ENCODE measurements around the gene ADAM19. TPM values are rescaled to one million over a fixed set of nuclear protein-coding genes. Genes with fewer than 3 reads are reported as not detected.

The ADAM19 gene
- total and polyA plus RNA-seq, 3 experiments from 2014 or later = 4.1 to 26.8 (median 26.5) TPM

- H3K9me3 ChIP-seq (ENCODE audit: low read length) = no peaks in the 10 kb centered on the region
- POLR2A ChIA-PET = no interaction called here
Observed at GRCh38 chr5:157481666-157482065, 93.9 kb downstream of the ADAM19 start.

GRCh38 chr5:157481265-157481664 is 94.3 kb downstream of the ADAM19 start:
- CTCF ChIA-PET = interaction anchor here (1.1 to 1.2 kb wide), 2 partner anchors 19 to 262 kb away, joined by 3 read pairs; partner anchors contain the start of gene LSM11
- DNase-seq = no peak
- Mint-ChIP-seq H3K27ac (peak overlapping the region in 1 of 8 donors; percentile 71), H3K9me3 (no peaks in the 10 kb centered on the region), H3K4me3 (no peak overlapping the region), H3K36me3 (peaks cover 6 to 44% (median 15%) of the 10 kb centered on the region in 3 donors), H3K4me1 (peaks cover 4 to 28% (median 13%) of the 10 kb centered on the region in 3 donors), H3K27me3 (peaks cover 0 to 1% of the 10 kb centered on the region in 2 donors)
- Histone ChIP-seq H3K36me3 (ENCODE audit: insufficient read depth, low read length) (no peaks in the 10 kb centered on the region), H3K9me3 (ENCODE audit: low read length) (no peaks in the 10 kb centered on the region), H3K4me1 (ENCODE audit: insufficient read depth, low read length) (no peaks in the 10 kb centered on the region), H3K27me3 (ENCODE audit: insufficient read depth, low read length, poor library complexity, severe bottlenecking) (no peaks in the 10 kb centered on the region), H3K4me3 (ENCODE audit: low read length) (no peak overlapping the region), H3K27ac (ENCODE audit: low read depth, low read length) (no peak overlapping the region)
- POLR2A ChIA-PET = no interaction called here

More at GRCh38 chr5:157481666-157482065, 93.9 kb downstream of the ADAM19 start:
- H3K4me1 ChIP-seq (ENCODE audit: insufficient read depth, low read length) = no peaks in the 10 kb centered on the region
- H3K27ac ChIP-seq (ENCODE audit: low read depth, low read length) = no peak overlapping the region
- no peaks in the 10 kb centered on the region for H3K27me3 ChIP-seq (ENCODE audit: insufficient read depth, low read length, poor library complexity, severe bottlenecking)
- H3K4me3 ChIP-seq (ENCODE audit: low read length) = no peak overlapping the region
- CTCF ChIA-PET = interaction anchor here (1.2 kb wide), 1 partner anchor 262 kb away, joined by 3 read pairs; the partner anchor contains the start of gene LSM11
- H3K4me1 Mint-ChIP-seq = peaks cover 7 to 32% (median 17%) of the 10 kb centered on the region in 3 donors
- H3K9me3 Mint-ChIP-seq = no peaks in the 10 kb centered on the region
- peaks cover 0 to 1% of the 10 kb centered on the region in 2 donors for H3K27me3 Mint-ChIP-seq
- H3K27ac Mint-ChIP-seq = peak overlapping the region in 1 of 8 donors; percentile 71
- no peaks in the 10 kb centered on the region for H3K36me3 ChIP-seq (ENCODE audit: insufficient read depth, low read length)
- H3K36me3 Mint-ChIP-seq = peaks cover 6 to 47% (median 15%) of the 10 kb centered on the region in 3 donors
- no peak overlapping the region for H3K4me3 Mint-ChIP-seq
- DNase-seq = no peak

- H3K36me3 Mint-ChIP-seq = peaks cover 6 to 40% (median 13%) of the 10 kb centered on the region in 3 donors
- no peak overlapping the region for H3K4me3 Mint-ChIP-seq
- peaks cover 2 to 28% (median 11%) of the 10 kb centered on the region in 3 donors for H3K4me1 Mint-ChIP-seq
- H3K27me3 ChIP-seq (ENCODE audit: insufficient read depth, low read length, poor library complexity, severe bottlenecking) = no peaks in the 10 kb centered on the region
- H3K27ac ChIP-seq (ENCODE audit: low read depth, low read length) = no peak overlapping the region
- no peak overlapping the region for H3K4me3 ChIP-seq (ENCODE audit: low read length)
- no peaks in the 10 kb centered on the region for H3K36me3 ChIP-seq (ENCODE audit: insufficient read depth, low read length)
- no peaks in the 10 kb centered on the region for H3K9me3 Mint-ChIP-seq
- no peak for DNase-seq
- H3K4me1 ChIP-seq (ENCODE audit: insufficient read depth, low read length) = no peaks in the 10 kb centered on the region
- no peaks in the 10 kb centered on the region for H3K9me3 ChIP-seq (ENCODE audit: low read length)
- ChIA-PET CTCF (interaction anchor here (1.1 to 1.5 kb wide), 2 partner anchors 17 to 48 kb away, joined by 3 to 6 read pairs; no protein-coding TSS in a partner anchor), POLR2A (no interaction called here)
- H3K27ac Mint-ChIP-seq = peak overlapping the region in 4 of 8 donors; percentile 13 to 51 (median 38)
- peaks cover 0 to 1% of the 10 kb centered on the region in 2 donors for H3K27me3 Mint-ChIP-seq
Observed at GRCh38 chr5:157479612-157480510, 95.7 kb downstream of the ADAM19 start.

- ChIA-PET CTCF (interaction anchor here (1.5 kb wide), 1 partner anchor 47 kb away, joined by 6 read pairs; no protein-coding TSS in a partner anchor), POLR2A (no interaction called here)
- Histone ChIP-seq H3K9me3 (ENCODE audit: low read length) (no peaks in the 10 kb centered on the region), H3K27me3 (ENCODE audit: insufficient read depth, low read length, poor library complexity, severe bottlenecking) (no peaks in the 10 kb centered on the region), H3K4me3 (ENCODE audit: low read length) (no peak overlapping the region), H3K4me1 (ENCODE audit: insufficient read depth, low read length) (no peaks in the 10 kb centered on the region), H3K27ac (ENCODE audit: low read depth, low read length) (no peak overlapping the region), H3K36me3 (ENCODE audit: insufficient read depth, low read length) (no peaks in the 10 kb centered on the region)
- Mint-ChIP-seq H3K27me3 (peaks cover 0 to 1% of the 10 kb centered on the region in 2 donors), H3K4me3 (no peak overlapping the region), H3K9me3 (no peaks in the 10 kb centered on the region), H3K27ac (peak overlapping the region in 4 of 8 donors; percentile 20 to 70 (median 64)), H3K36me3 (peaks cover 6 to 37% (median 13%) of the 10 kb centered on the region in 3 donors), H3K4me1 (peaks cover 2 to 28% (median 11%) of the 10 kb centered on the region in 3 donors)
- DNase-seq = no peak
Observed at GRCh38 chr5:157479166-157479565, 96.4 kb downstream of the ADAM19 start.

- Mint-ChIP-seq H3K36me3 (peaks cover 6 to 33% (median 13%) of the 10 kb centered on the region in 3 donors), H3K4me1 (peaks cover 2 to 28% (median 11%) of the 10 kb centered on the region in 3 donors), H3K9me3 (no peaks in the 10 kb centered on the region), H3K27ac (peak overlapping the region in 4 of 8 donors; percentile 32 to 76 (median 68)), H3K27me3 (peaks cover 0 to 1% of the 10 kb centered on the region in 2 donors), H3K4me3 (no peak overlapping the region)
- ChIA-PET CTCF (interaction anchor here (1.5 kb wide), 1 partner anchor 47 kb away, joined by 6 read pairs; no protein-coding TSS in a partner anchor), POLR2A (no interaction called here)
- no peak for DNase-seq
- Histone ChIP-seq H3K27ac (ENCODE audit: low read depth, low read length) (no peak overlapping the region), H3K4me1 (ENCODE audit: insufficient read depth, low read length) (no peaks in the 10 kb centered on the region), H3K27me3 (ENCODE audit: insufficient read depth, low read length, poor library complexity, severe bottlenecking) (no peaks in the 10 kb centered on the region), H3K9me3 (ENCODE audit: low read length) (no peaks in the 10 kb centered on the region), H3K36me3 (ENCODE audit: insufficient read depth, low read length) (no peaks in the 10 kb centered on the region), H3K4me3 (ENCODE audit: low read length) (no peak overlapping the region)
Observed at GRCh38 chr5:157478726-157479125, 96.8 kb downstream of the ADAM19 start.

- Histone ChIP-seq H3K27ac (ENCODE audit: low read depth, low read length) (no peak overlapping the region), H3K36me3 (ENCODE audit: insufficient read depth, low read length) (no peaks in the 10 kb centered on the region), H3K4me1 (ENCODE audit: insufficient read depth, low read length) (no peaks in the 10 kb centered on the region), H3K9me3 (ENCODE audit: low read length) (no peaks in the 10 kb centered on the region), H3K27me3 (ENCODE audit: insufficient read depth, low read length, poor library complexity, severe bottlenecking) (no peaks in the 10 kb centered on the region), H3K4me3 (ENCODE audit: low read length) (no peak overlapping the region)
- H3K27ac Mint-ChIP-seq = peak overlapping the region in 3 of 8 donors; percentile 32 to 79 (median 70)
- H3K4me3 Mint-ChIP-seq = no peak overlapping the region
- H3K4me1 Mint-ChIP-seq = peaks cover 2 to 28% (median 11%) of the 10 kb centered on the region in 3 donors
- no peaks in the 10 kb centered on the region for H3K9me3 Mint-ChIP-seq
- H3K27me3 Mint-ChIP-seq = peaks cover 0 to 1% of the 10 kb centered on the region in 2 donors
- POLR2A ChIA-PET = no interaction called here
- CTCF ChIA-PET = interaction anchor here (2.5 kb wide), 1 partner anchor 265 kb away, joined by 7 read pairs; the partner anchor contains the start of gene LSM11
- no peak for DNase-seq
- H3K36me3 Mint-ChIP-seq = peaks cover 6 to 29% (median 16%) of the 10 kb centered on the region in 3 donors
Observed at GRCh38 chr5:157477814-157478494, 97.6 kb downstream of the ADAM19 start.

- Mint-ChIP-seq H3K4me3 (no peak overlapping the region), H3K4me1 (peaks cover 2 to 28% (median 11%) of the 10 kb centered on the region in 3 donors), H3K9me3 (no peaks in the 10 kb centered on the region), H3K36me3 (peaks cover 0 to 20% (median 9%) of the 10 kb centered on the region in 3 donors), H3K27ac (peak overlapping the region in 4 of 8 donors; percentile 4 to 77 (median 17)), H3K27me3 (no peaks in the 10 kb centered on the region)
- no peaks in the 10 kb centered on the region for H3K27me3 ChIP-seq (ENCODE audit: insufficient read depth, low read length, poor library complexity, severe bottlenecking)
- no peak overlapping the region for H3K27ac ChIP-seq (ENCODE audit: low read depth, low read length)
- H3K4me3 ChIP-seq (ENCODE audit: low read length) = no peak overlapping the region
- peak in 2 of 5 donors; percentile 7 to 15 for DNase-seq
- no peaks in the 10 kb centered on the region for H3K9me3 ChIP-seq (ENCODE audit: low read length)
- ChIA-PET POLR2A (no interaction called here), CTCF (interaction anchor here (1.0 to 2.5 kb wide), 2 partner anchors 15 to 266 kb away, joined by 5 to 7 read pairs; partner anchors contain the start of gene LSM11)
- H3K4me1 ChIP-seq (ENCODE audit: insufficient read depth, low read length) = no peaks in the 10 kb centered on the region
- H3K36me3 ChIP-seq (ENCODE audit: insufficient read depth, low read length) = no peaks in the 10 kb centered on the region
Observed at GRCh38 chr5:157476702-157477408, 98.7 kb downstream of the ADAM19 start.

All from CD8-positive, alpha-beta memory T cell (primary cell).